H54 (cell line): ENCODE measurements around the gene CLPTM1L.
"Not testable (repeated sequence)": the region's sequence is repeated elsewhere in the genome, so short reads cannot be mapped to it uniquely, and the experiment has no call there.

Experiments used
- DNase-seq: peaks from one replicate; pipeline ENCODE4 v3.0.0; 2011; ENCODE audit warnings: low spot score, mixed read lengths; ENCODE audit not compliant: insufficient read length
- FAIRE-seq: peaks from 3 replicates; lab custom pipeline; 2011; peaks lifted over from hg19 to GRCh38; lab: Jason Lieb, UNC
- POLR2A ChIP-seq: IDR thresholded peaks from 2 replicates; pipeline ENCODE4 v1.6.1; 2011; ENCODE audit warnings: low read depth, mild to moderate bottlenecking, low read length

CLPTM1L gene

DNA sequence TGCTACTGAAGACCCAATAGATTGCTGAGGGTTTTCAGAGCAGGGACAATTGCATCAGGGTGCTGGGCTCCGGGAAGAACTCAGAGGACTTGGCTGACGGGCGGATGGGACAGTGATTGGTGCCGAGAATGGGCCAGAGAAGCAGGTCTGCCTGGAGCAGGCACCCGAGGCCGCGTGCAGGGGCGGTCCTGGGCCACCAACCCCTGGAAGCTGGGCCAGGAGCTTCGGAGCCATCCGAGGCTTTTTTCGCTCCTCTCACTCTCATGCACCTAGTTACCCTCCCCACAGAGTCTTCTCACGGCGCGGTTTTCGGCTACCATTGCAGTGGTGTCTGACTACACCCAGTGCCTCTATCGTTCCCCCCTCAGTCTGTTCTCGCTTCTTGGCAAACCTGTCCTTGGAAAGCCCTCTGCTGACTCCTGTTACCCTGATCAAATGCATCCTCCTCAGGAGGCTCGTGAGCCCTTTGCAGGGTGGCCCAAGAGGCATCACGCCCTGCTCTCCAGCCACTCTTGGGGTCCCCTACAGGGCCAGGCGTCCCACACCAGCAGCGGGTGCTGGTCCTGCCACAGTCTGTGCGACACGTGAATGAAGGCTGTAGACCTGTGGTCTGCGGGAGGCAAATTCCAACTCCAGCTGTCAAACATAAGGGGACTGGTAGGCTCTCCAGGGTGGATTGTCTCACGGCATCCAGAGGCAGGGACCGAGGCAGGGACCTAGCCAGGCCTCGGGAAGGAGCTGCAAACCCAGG lies 1.2 kb upstream of the CLPTM1L start:
- FAIRE-seq (no peak), DNase-seq (no peak)
- TF ChIP-seq POLR2A: no peak

DNA sequence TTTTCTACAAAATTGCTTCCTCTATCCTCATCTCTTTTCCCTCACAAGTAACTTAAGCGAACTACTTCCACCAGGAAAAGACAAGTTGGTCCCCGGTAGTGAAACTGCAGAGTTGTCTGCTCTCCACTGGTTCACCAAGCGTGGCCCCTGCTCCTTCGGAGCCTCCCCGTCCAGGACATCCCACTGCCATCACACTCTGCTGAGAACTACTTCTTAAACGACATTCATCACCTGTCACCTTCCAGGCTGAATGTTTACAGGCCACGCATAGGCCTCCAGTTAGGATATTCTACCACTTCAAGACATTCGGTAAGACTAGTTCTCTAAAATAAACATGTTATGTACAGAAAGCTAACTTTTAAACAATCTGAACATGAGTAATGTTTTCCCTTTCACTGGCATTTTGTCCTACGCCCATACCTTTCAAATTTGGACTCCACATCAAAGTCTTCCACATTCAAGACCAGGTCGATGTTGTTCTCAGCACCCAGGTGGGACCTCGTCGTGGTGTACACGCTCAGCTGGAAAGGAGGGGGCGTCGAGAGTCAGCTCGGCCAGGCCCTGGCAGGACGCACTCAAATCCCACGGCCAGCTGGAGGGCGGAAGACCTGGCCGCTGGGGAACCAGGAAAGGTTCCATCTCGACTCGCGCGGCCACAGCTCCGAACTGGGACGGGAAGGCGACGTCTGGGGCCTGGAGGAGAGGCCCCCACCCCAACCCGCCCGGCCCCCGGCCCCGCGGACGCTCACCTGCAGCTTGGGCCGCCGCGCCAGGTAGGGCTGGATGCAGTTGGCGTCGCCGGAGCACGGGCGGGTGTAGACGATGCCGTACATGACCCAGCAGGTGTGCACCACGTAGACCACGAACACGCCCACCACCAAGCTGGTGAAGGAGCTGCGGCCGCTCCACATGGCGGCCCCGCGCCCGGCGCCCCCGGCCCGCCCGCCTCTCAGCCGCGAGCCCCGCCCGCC lies 683 bp downstream of the CLPTM1L start:
- FAIRE-seq (no peak), DNase-seq (no peak)
- TF ChIP-seq POLR2A: no peak

GRCh38 chr5:1343315-1343751 lies 1.6 kb downstream of the CLPTM1L start:
- FAIRE-seq (no peak), DNase-seq (no peak)
- TF ChIP-seq POLR2A: no peak

DNA sequence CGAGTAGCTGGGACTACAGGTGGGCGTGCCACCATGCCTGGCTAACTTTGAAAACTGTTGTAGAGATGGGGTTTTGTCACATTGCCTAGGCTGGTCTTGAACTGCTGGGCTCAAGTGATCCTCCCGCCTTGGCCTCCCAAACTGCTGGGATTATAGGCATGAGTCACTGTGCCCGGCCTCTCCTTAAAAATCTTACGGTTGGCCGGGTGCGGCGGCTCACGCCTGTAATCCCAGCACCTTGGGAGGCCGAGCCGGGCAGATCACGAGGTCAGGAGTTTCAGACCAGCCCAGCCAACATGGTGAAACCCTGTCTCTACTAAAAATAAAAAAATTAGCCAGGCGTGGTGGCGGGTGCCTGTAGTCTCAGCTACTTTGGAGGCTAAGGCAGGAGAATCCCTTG lies 2.2 kb downstream of the CLPTM1L start:
- FAIRE-seq, DNase-seq: not testable (repeated sequence)

- no peak for FAIRE-seq
- no peak for DNase-seq
- TF ChIP-seq POLR2A: no peak
Observed at GRCh38 chr5:1342268-1342667, 2.6 kb downstream of the CLPTM1L start.

DNA sequence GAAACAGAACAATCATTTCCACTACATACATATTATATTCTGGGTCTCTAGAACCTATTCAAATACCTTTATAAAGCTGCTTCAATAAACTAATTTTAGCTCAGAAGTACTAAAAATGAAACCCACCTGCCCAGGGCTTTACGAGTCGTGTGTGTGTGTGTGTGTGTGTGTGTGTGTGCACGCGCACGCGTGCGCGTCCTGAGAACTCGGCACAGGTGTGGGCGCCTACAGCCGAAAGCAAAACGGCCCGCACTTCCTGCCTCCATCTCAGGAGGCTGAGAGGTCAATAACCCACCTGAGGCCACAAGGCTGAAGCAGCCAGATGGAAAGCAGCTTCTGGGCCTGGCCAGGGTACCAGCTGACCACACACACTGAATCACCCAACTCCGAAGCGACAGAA lies 3.0 kb downstream of the CLPTM1L start:
- no peak for FAIRE-seq
- DNase-seq: no peak
- no peak for TF ChIP-seq POLR2A

DNA sequence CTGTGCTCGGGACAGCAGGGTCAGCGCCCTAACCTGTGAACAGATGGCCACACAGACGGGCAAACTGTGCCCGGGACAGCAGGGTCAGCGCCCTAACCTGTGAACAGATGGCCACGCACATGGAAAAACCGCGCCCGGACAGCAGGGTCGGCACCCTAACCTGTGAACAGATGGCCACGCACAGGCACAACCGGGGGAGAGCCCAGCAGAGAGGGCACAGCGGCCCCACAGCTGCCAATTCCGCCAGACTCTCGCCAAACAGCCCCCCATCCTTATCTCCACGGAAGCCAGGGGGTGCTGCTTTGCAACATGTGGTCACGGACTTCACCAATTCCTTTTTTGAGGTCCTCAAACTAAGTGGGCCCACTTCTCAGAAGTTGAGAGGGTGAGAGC lies 5.1 kb downstream of the CLPTM1L start:
- FAIRE-seq, DNase-seq: not testable (repeated sequence)

- not testable (repeated sequence) for DNase-seq, FAIRE-seq
Observed at GRCh38 chr5:1339139-1339817, 5.6 kb downstream of the CLPTM1L start.

DNA sequence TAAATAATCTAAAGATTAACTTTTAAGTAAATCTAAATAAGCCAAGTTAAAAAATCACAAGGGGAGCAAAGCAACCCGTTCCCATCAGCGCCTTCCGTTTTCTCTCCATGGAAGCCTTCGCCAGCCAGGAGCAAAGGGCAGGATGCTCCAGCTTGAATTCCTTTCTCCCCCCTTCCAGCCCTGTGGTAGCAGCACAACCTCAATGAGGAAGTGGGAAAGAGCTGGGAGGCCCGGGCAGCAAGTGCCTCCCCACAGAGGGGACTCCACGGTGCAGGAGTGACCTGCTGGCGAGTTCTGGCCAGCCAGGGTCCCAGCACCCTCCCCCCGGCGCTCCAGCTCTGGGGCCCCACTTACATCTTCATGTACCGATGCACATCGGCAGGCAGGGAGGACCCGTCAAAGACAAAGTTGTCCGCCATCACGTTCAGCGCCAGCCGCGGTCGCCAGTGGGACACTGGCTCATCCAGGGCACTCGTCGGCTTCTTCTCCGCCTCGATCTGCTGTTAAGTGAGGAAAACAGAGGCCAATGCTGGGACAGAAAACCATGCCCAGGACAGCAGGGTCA lies 6.3 kb downstream of the CLPTM1L start:
- TF ChIP-seq POLR2A: no peak
- FAIRE-seq: no peak
- no peak for DNase-seq

- FAIRE-seq: no peak
Observed at GRCh38 chr5:1338196-1338490, 6.8 kb downstream of the CLPTM1L start.

DNA sequence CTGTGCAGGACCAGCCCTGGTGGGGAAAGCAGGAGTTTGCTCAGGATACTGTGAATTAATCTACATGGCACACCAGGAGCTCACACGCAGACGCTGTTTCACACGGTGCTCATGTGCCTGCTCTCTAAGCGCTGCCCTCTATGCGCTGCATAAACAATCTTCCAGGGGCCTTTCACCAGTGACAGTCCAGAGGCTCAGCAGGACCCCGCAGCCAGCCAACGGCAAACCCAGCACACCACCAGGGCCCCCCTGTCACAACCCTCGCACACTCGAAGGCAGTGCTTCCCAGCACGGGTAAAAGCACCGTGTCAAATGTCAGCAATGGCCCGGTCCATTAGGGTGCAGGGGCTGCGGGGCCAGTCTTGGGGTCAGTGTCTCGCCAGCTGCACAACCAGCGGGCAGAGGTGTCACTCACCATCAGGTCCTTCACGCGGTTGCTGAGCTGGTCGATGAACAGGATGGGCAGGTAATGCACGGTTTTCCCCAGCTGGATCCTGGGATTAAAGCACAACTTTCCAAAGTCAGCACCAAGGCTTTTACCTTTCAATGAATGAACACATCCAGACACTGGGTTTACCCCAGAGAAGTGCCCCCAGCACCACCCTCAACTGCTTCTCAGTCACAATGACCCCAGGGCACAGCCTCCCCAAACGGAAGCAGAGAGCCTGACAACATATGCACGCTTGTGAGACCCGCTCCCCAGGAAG lies 7.3 kb downstream of the CLPTM1L start:
- no peak for TF ChIP-seq POLR2A
- DNase-seq: no peak
- no peak for FAIRE-seq

More at GRCh38 chr5:1338196-1338490, 6.8 kb downstream of the CLPTM1L start:
- no peak for DNase-seq
- TF ChIP-seq POLR2A: no peak

- DNase-seq (no peak), FAIRE-seq (no peak)
- TF ChIP-seq POLR2A: no peak
Observed at GRCh38 chr5:1336749-1337488, 8.0 kb downstream of the CLPTM1L start.
